NCI-H1092 (cell line): ENCODE measurements around the gene ANTXR2.
"Not testable (repeated sequence)": the region's sequence is repeated elsewhere in the genome, so short reads cannot be mapped to it uniquely, and the experiment has no call there.

ENCODE experiments used
- DNase-seq: peaks from one replicate; lab custom pipeline; 2025; lab: John Stamatoyannopoulos, UW

The ANTXR2 gene

DNA sequence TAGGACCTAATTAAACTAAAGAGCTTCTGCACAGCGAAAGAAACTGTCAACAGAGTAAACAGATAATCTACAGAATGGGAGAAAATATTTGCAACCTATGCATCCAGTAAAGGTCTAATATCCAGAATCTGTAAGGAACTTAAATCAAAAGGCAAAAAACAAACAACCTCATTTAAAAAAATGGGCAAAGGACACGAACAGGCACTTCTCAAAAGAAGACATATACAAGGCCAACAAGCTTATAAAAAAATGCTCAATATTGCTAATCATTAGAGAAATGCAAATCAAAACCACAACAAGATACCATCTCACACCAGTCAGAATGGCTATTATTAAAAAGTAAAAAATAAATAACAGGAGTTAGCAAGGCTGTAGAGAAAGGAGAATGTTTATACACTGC, 81.9 kb downstream of the ANTXR2 start:
- DNase-seq: not testable (repeated sequence)

DNA sequence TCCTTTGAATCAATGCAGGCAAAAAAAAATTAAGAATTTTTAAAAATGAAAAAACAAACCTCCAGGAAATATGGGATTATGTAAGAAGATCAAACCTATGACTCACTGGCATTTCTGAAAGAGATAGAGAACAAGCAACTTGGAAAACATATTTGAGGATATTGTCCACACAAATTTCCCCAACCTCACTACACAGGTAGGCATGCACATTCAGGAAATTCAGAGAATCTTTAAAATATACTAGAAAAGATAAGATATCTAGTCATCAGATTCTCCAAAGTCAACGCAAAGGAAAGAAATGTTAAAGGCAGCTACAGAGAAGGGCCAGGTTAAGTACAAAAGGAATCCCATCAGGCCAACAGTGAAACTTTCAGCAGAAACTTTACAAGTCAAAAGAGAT, 85.6 kb downstream of the ANTXR2 start:
- no peak for DNase-seq

DNA sequence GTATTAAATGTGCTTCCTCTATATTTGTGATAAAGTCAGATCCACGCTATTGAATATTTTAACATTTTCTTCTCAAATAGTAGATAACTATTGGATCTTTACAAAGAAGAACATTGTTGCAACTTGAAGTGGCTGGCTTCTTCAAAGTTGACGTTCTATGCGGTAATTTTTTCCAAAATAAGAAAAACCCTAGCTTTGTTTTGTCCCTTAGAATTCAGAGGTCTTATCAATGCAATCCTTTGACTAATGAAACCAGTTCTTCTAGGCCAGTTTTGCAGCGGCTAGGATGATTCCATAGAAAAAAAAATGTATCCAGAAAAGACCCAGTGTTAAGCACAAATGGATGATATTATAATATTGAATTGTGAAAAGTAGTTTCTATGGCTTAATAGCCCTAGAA, 89.6 kb downstream of the ANTXR2 start:
- DNase-seq: no peak

DNA sequence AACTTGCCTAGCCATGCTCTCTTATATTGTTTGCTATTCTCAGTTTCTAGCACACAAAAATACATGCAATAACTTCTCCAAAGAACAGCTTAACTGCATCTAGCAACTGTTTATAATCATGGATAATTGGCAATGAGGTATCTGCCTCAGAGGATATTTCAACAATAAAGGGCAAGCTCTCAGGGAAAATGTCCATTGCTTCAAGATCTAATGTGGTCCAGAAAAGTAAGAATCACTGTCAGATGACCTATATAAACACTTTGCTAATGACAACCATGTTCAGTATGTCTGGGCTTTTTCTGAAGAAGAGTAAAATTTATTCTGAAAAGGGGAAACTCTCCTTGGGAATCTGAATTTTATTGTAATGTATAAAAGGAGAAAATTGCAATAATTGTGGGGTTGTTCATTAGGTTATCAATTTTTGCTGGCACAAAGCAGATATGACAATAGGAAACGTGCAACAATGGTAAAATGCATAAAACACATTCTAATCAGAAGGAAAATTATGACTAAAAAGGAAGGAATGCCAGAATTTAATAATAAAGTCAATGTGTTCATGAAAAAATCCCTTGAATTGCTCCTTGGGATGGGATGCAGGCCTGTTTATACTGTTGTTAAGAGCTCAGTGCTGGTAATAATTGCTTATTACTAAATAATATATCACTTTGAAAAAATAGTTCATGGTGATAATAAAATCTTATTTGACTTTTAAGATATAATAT, 90.3 kb downstream of the ANTXR2 start:
- DNase-seq: no peak

DNA sequence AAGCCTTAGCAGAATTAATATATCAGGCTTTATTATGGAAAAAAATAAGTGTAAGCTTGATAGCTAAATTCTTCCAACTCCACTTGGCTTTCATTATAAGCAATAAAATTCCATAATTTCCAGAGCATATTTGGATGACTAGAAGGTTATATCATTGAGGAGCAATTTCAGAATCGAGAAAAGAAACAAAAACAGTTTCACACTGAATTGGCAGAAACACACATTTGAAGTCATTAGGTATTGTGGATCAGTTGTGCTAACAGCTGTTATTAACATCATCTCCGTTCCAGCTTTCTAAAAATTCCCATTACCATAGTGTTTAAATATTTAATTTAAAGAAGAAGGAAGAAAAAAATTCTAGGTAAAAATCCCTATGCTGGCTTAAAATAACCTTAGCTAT, 92.6 kb downstream of the ANTXR2 start:
- no peak for DNase-seq

DNA sequence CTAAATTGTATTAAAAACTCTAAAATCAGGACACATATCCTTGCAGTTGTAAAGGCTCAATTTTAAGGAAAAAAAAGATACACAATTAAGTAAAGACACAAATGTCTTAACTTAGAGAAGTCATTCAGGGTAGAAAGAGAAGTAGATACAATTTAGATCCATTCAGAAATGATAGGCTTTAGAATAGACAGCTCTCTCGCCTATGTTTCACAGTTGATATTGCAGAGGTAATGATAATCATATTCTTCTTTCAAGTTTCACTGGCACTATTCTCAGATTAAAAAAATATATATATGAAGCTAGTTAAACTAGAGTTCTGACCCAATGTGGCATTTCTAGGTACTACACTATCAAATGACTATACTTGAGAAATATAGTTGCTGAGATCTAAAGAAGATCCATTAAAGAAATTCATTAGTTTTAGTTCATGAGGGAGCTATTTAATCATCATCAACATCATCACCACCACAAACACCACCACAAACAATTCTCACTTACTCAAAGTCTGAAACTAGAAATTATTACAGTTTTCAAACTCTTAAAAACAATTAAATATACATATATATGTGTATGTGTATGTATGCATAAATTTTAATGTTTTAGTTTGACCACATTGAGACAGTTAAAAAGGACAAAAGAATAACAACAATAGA, 93.1 kb downstream of the ANTXR2 start:
- DNase-seq: no peak

DNA sequence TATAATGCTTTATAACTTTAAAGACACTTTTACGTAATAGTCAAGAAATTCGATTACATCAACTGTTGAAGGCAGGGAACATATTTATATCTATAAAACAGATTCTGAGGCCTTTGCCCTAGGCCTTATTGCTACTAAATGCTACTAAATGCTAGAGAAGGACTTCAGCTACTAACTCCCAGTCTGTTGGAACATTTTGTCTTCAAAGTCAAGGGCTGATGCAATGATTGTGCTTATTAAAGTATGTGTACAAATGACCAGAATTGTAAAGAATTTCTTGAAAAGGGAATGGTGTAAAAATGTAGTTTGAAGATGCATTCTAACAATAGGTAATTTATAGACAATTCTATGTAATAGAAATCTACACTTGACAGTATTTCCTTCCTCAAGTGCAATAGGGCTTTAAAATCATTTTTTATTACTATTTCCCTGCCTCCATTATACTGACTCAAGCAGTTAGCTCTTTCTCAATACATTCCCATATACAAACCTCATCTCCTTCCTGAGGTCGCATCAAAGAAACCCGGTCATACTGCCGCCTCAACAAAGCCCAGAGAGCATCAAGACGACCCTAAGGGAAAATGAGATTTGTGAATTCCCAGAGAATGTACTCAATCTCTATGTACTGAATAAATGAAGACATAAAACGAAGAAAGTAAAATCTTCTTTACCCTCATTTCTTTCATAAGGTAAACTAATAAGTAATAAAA, 95.7 kb downstream of the ANTXR2 start:
- DNase-seq: no peak

DNA sequence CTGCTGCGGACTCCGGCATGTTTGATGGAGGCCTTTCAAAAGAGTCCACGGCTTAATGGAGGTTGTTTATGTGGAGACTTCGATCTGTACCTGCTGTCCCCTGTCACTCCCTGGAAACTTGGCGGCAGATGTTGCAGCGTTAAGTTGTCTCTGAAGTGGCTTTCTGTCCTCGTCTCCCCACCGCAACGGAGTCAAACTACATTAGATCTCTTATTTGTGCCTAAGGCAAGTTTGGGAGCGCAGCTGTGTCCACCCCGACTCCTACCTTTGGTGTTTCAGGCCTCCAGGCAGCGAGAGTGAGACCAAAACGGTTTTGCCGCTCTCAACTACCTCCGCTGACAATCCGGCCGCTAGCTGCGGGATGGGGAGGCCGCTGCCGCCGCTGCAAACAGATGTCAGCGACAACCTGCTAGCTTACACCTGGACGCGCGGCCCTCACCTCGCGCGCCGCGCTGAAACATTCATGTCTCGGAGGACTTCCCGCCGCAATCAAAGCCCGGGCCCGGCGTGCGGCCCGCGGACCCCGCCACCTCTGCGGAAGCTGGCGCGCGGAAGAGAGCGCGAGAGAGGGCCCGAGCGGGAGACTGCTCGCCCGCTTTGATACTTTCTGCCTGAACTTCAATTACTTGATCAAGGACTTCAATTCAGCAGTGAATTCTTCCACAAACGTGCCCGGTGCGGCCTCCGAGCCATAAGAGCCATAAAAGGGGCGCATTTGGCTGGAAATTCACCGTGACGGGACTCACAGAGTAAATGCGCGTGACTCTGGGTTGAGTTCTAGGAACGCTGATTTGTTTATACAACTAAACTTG, 108.4 kb downstream of the ANTXR2 start:
- DNase-seq: no peak

DNA sequence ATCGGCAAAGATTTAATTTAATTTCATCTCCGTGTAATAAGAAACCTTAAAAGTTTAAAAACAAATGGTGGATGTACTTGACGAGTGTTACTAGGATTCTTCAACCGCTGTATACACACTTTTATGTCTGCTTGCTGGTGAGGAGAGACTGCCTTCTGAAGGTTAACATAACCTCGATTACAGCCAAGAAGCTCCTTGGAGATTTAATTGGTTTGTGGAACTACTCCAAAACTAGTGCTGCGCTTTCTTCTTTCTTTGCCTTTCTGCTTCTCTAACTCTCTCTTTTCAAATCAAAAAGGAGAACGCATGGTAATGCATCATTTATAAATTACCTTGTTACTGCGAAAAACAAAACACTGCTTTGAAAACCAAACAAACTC, 109.0 kb downstream of the ANTXR2 start:
- DNase-seq: no peak

DNA sequence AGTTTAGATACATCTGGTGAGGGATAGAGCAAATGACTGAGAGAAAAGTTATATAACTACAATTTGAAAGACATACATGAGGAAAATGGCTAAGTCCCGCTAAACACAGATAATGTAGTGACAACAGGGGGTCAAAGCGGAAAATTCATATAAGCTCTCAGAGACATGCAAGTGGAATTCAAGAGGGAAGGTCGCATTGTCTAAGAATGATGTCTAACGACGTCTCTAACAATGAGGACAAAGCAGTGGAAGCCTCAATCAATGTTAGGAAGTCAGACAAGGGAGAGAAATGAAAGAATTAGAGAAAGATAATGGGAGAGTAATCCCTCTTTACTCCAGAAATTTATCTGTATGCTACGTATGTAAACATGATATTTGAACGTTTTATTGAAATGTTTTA, 113.4 kb downstream of the ANTXR2 start:
- DNase-seq: no peak

DNA sequence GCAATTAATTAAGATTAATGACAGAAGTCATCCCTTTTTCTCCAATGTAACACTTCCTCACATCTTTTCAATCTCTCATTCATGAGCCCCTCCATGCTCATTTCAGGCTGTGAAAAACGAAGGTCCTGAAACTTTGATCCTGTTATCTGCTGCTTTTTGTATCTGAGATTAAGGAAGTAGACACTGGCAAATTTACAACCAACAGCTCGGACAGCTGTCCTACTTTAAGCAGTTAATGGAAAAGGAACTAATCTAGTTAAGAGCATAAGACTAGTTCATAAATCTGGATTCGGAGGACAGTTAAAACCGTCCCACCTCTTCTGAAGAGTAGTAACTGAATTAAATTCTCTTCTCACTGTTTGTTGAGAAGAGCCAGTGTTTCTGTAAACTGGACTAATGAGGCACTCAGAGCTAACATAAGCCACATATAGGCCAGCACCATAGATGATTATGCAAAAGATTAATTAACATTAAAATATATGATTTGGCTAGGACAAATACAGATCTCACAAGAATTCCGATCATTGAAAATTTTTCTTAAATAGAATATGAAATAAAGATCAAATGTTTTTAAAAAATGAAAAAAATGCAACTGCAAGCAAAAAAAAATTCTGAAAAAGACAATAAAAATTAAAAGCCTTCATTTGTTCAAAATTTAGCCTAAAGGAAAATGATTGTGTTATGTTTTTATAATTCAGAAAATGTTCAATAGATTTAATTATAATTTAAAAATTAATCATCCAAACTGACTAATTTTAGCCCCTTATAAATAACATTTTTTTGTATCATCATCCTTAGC, 114.4 kb downstream of the ANTXR2 start:
- no peak for DNase-seq

DNA sequence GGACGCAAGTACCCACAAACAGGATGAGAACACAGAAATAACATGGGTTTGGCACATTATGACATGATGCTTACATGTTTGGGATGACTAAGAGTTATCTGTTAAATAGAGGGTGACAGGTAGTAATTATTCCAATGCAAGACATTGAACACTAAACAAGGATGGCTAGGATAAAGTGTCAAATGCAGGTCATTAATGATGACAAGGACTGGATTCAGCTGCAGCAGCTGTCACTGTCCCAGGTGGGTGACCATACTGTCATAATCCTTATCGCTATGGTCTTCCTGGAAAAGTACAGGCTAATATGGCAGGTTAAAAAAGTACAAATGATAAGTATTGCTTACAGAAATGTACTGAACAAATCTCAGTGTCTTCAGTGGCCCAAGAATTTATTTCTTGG, 123.9 kb downstream of the ANTXR2 start:
- DNase-seq: no peak

DNA sequence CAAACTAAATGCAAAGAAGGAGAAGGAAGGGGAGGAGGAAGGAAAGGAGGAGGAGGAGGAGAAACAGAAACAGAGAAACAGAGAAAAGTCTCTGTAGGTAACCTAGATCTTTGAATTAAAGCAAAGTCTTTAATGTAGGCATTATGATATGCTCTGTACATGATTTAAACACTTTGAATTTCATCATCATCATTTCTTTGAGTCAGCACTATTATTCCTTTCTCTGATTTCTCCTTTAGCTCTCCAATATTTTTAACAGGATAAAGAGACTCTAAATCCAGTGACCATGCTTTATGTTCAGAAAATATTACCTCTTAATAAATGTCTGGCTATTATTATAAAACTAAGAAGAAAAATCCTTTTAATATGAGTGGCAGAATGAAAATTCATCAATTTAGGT, 124.3 kb downstream of the ANTXR2 start:
- no peak for DNase-seq

DNA sequence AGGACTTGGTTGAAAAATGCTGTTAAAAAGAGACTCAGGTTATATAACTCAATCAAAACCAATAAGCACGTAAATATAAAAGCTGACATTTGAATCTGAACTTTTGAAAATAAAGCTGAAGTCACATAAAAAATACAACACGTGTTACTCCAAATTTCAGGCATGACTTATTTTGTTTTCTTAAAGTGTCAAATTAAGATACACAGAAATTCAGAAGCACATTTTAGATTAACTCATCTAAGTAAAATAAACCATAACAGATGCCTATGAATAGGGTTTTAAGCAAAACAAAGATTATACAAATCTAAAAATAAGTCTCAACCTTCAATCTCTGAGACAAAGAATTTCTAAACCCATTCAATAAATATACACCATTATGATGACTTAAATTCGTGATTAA, 124.8 kb downstream of the ANTXR2 start:
- DNase-seq: no peak

DNA sequence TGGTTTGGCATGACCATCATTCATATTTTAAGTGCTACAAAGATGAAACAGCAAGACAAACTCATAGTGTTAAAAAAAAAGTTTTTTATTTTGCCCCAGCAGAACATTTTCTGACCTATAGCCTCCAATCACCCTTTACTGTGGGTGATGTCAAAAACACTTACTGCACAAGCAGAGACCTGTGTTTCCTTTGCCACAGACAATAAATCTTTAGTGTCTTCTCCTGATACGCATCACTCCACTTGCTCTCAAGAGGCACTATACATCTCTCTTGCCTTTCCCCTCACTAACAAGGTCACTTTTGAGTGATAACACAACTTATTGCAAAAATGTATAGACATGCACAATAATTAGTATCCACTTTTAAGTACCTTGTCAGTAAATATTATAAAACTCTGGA, 125.6 kb downstream of the ANTXR2 start:
- no peak for DNase-seq

DNA sequence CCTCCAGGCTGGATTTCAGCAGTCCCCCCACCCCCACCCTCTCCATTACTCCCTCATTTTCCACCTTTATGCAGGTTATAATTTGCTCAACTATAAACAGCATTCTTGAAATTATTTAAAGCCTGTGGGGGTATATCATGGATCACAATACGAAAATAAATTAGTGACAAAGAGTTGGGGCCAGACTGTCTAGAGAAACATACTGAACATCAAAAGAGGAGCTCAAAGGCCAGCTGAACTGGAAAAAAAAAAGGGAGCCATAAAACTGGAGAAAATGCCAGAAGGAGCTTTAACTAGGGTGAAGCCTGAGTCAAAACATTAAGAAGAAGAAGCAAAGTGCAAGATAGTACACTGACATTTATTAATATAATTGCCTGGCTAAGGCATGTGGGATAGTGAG, 137.8 kb downstream of the ANTXR2 start:
- no peak for DNase-seq

DNA sequence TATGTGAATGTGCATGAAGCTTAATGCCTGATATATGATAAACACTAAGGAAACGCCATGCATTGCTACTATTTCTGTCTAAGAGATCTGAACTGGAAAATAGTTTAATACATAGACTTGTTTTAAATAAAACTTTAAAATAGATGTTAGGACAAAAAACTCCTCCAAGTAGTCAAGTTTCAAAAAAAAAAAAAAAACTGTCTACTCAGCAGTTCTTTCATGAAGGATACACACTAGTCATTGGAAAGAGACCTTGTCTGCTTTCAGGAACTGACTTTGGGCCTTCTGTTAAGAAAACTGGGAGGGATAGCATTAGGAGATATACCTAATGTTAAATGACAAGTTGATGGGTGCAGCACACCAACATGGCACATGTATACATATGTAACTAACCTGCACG, 138.4 kb downstream of the ANTXR2 start:
- no peak for DNase-seq

DNA sequence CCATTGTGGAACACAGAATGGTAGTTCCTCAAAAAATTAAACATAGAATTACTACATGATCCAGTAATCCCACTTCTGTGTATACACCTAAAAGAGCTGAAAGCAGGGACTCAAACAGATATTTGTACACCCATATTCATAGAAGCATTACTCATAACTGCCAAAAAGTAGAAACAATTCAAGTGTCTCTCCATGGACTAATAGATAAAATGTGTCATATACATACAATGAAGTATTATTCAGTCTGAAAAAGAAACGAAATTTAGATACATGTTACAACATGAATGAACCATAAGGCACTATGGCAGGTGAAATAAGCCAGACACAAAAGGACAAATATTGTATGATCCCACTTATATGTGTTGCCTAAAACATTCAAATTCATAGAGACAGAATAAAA, 145.1 kb downstream of the ANTXR2 start:
- no peak for DNase-seq

DNA sequence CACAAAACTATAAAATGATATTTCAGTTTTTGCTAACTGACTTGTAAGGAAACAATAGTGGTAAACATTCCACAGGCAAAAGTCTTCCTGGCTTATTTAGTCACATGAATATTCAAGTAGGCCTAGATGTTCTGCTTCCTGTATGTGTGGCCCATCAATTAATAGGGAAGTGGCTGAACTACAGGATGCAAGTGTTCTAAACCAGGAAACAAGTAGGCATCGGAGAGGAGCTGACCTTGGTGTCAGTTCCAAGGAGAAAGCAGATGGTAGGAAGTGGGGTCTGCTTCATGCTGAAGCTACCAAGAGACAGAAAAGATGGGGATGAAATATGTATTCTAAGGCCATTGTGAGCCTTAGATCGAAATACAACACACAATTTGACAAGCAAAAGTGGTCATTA, 149.7 kb downstream of the ANTXR2 start:
- DNase-seq: no peak

DNA sequence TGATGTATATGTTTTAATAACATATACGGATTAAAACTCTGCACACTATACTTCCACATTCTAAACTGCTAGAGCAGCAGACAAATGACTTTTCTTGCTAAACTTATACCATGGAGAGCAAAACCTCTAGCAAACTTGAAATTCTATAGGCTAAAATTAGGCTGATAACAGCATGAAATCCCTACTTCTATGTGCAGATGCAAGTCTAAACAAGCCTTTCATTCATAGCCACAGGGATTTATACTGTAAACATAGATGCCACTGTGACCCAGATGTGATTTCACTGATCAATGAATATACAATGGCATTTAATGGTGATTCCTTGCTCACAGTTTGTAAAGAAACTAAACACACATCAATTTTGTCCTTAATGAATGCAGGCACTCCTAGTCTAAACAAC, 151.0 kb downstream of the ANTXR2 start:
- no peak for DNase-seq

DNA sequence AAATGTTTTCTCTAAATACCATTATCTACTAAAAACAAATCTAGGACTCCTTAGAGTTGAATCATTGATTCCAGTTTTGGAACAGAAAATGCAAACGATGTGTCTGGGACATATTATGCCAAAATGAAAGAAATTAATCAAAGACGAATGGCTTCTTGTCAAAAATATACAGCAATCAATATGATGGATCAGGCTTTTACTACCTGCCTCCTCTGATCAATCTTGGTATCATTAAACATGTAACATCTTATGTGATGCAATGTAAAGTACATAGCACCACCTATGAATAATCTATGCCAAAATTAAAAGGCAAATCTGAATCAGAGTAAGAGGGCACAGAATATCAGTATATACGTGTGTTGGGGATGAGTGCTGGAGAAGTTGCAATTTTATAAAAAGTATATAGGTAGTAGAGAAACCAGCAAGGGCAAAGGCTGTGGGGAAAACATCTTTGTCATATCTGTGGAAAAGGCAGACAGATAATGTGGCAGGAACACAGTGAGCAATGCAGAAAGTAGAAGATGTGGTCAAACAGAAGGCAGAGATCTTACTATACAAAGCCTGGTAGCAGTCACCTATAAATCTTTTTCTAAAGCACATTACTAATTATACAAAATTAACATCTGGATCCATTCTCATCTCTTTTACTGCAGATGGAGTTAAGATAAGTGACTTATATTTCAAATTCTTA, 152.7 kb downstream of the ANTXR2 start:
- no peak for DNase-seq
